Endothelial cell of hepatic sinusoid (primary cell): Measurements from ENCODE around the gene NKAIN2.

Experiments used
- in situ Hi-C: cut with HindIII; loops from 2 replicates; pipeline ENCODE4 v1.10.0; 2017; ENCODE audit warnings: low sequenced_read_pairs

Gene NKAIN2

GRCh38 chr6:123806561-123806960 lies 2.9 kb downstream of the NKAIN2 start:
- in situ Hi-C loops: no loop called here

- in situ Hi-C loops: no loop called here
Measured at GRCh38 chr6:123808556-123808955, 4.9 kb downstream of the NKAIN2 start.

GRCh38 chr6:123810214-123810613 lies 6.5 kb downstream of the NKAIN2 start:
- in situ Hi-C loops: no loop called here

- in situ Hi-C loops: no loop called here
Measured at GRCh38 chr6:123810948-123811347, 7.3 kb downstream of the NKAIN2 start.

GRCh38 chr6:123811378-123811777 lies 7.7 kb downstream of the NKAIN2 start:
- in situ Hi-C loops: no loop called here

GRCh38 chr6:123812621-123813020 lies 9.0 kb downstream of the NKAIN2 start:
- in situ Hi-C loops: no loop called here

GRCh38 chr6:123821112-123821511 lies 17.4 kb downstream of the NKAIN2 start:
- in situ Hi-C loops: no loop called here

GRCh38 chr6:123829302-123829953 lies 25.8 kb downstream of the NKAIN2 start:
- in situ Hi-C loops: no loop called here

- in situ Hi-C loops: no loop called here
Measured at GRCh38 chr6:123830120-123830519, 26.5 kb downstream of the NKAIN2 start.

GRCh38 chr6:123838505-123839234 lies 35.0 kb downstream of the NKAIN2 start:
- in situ Hi-C loops: no loop called here

GRCh38 chr6:123841067-123841896 lies 37.6 kb downstream of the NKAIN2 start:
- in situ Hi-C loops: no loop called here

- in situ Hi-C loops: no loop called here
Measured at GRCh38 chr6:123844011-123844410, 40.3 kb downstream of the NKAIN2 start.

- in situ Hi-C loops: no loop called here
Measured at GRCh38 chr6:123848347-123848746, 44.7 kb downstream of the NKAIN2 start.

GRCh38 chr6:123849406-123849805 lies 45.7 kb downstream of the NKAIN2 start:
- in situ Hi-C loops: no loop called here

- in situ Hi-C loops: no loop called here
Measured at GRCh38 chr6:123850555-123850954, 46.9 kb downstream of the NKAIN2 start.

- in situ Hi-C loops: no loop called here
Measured at GRCh38 chr6:123854201-123854600, 50.5 kb downstream of the NKAIN2 start.

- in situ Hi-C loops: no loop called here
Measured at GRCh38 chr6:123855506-123855905, 51.8 kb downstream of the NKAIN2 start.

GRCh38 chr6:123859291-123859690 lies 55.6 kb downstream of the NKAIN2 start:
- in situ Hi-C loops: no loop called here

GRCh38 chr6:123869334-123869733 lies 65.7 kb downstream of the NKAIN2 start:
- in situ Hi-C loops: no loop called here

GRCh38 chr6:123873974-123874373 lies 70.3 kb downstream of the NKAIN2 start:
- in situ Hi-C loops: no loop called here

- in situ Hi-C loops: no loop called here
Measured at GRCh38 chr6:123875784-123876183, 72.1 kb downstream of the NKAIN2 start.

- in situ Hi-C loops: no loop called here
Measured at GRCh38 chr6:123879749-123880148, 76.1 kb downstream of the NKAIN2 start.
